SU-DHL-6 (cell line): Measurements from ENCODE around the gene UBR4.

ENCODE experiments used
- H2AFZ ChIP-seq: fragments of 200-600 bp; sonication (generic); 2 replicates; pipeline ENCODE4 v1.6.1; 2014; ENCODE audit warnings: low read depth, mild to moderate bottlenecking, moderate library complexity, mixed read lengths, antibody characterized with exemption, low read length; ENCODE audit not compliant: severe bottlenecking
- H3F3A ChIP-seq: fragments of 200-600 bp; shearing (Covaris generic); 2 replicates; pipeline ENCODE4 v1.6.0; 2016; ENCODE audit warnings: antibody characterized with exemption, mild to moderate bottlenecking; ENCODE audit not compliant: insufficient read depth
- H3K27ac ChIP-seq: fragments of 200-600 bp; sonication (generic); 2 replicates; pipeline ENCODE4 v1.5.1; 2016; ENCODE audit warnings: low read depth, mild to moderate bottlenecking, low read length, moderate library complexity, mixed read lengths
- H3K27me3 ChIP-seq: fragments of 200-600 bp; sonication (generic), shearing (Covaris generic); 2 replicates; pipeline ENCODE4 v1.6.0; 2014; ENCODE audit warnings: mild to moderate bottlenecking, low read length
- H3K36me3 ChIP-seq: fragments of 200-600 bp; sonication (generic); 2 replicates; pipeline ENCODE4 v1.6.1; 2014; ENCODE audit warnings: mild to moderate bottlenecking, low read length, mixed read lengths
- H3K4me2 ChIP-seq: fragments of 300-600, 200-600 bp; shearing (Covaris generic), sonication (generic); 2 replicates; pipeline ENCODE4 v1.6.0; 2014; ENCODE audit warnings: low read length, low read depth, mild to moderate bottlenecking; ENCODE audit not compliant: poor library complexity, severe bottlenecking
- H3K4me3 ChIP-seq: fragments of 200-600 bp; sonication (generic); 2 replicates; pipeline ENCODE4 v1.5.1; 2014; ENCODE audit warnings: antibody characterized with exemption, low read length, mild to moderate bottlenecking, mixed read lengths; ENCODE audit not compliant: insufficient read depth, poor library complexity, severe bottlenecking
- H3K79me2 ChIP-seq: fragments of 200-600 bp; sonication (generic); 2 replicates; pipeline ENCODE4 v1.6.1; 2014; ENCODE audit warnings: mild to moderate bottlenecking, low read length, moderate library complexity; ENCODE audit not compliant: insufficient read depth
- H3K9ac ChIP-seq: fragments of 200-600 bp; sonication (generic); 2 replicates; pipeline ENCODE4 v1.7.0; 2014; ENCODE audit warnings: mild to moderate bottlenecking, low read length
- H3K9me2 ChIP-seq: fragments of 200-600 bp; sonication (generic); replicated peaks from 2 replicates; pipeline ENCODE4 v1.6.1; 2014; ENCODE audit warnings: low read length; ENCODE audit not compliant: insufficient read depth
- H3K9me3 ChIP-seq: fragments of 200-600 bp; sonication (generic); 2 replicates; pipeline ENCODE4 v1.6.1; 2014; ENCODE audit warnings: low read length, mixed read lengths; ENCODE audit not compliant: insufficient read depth
- H4K20me1 ChIP-seq: fragments of 200-600 bp; sonication (generic); 2 replicates; pipeline ENCODE4 v1.6.1; 2014; ENCODE audit warnings: low read depth, mild to moderate bottlenecking, antibody characterized with exemption, low read length, moderate library complexity, mixed read lengths
- CTCF ChIP-seq: fragments of 200-600 bp; sonication (generic); IDR thresholded peaks from one replicate; pipeline ENCODE4 v1.5.1; 2017; ENCODE audit warnings: antibody characterized with exemption, mild to moderate bottlenecking, low read length, moderate library complexity; ENCODE audit not compliant: insufficient read depth, poor library complexity, severe bottlenecking
- EZH2phosphoT487 ChIP-seq: fragments of 200-600 bp; sonication (generic), shearing (Covaris generic); conservative IDR thresholded peaks from 2 replicates; pipeline ENCODE4 v1.6.1; 2018; ENCODE audit warnings: mild to moderate bottlenecking, antibody characterized with exemption, low read length, moderate library complexity, mixed read lengths

The UBR4 gene

GRCh38 chr1:19190468-19190867, 19.6 kb downstream of the UBR4 start:
- Histone ChIP-seq H2AFZ (no peak overlapping the region), H3K9me3 (no peaks in the 10 kb centered on the region), H3K9me2 (no peaks in the 10 kb centered on the region), H3K27me3 (no peaks in the 10 kb centered on the region), H3K79me2 (0 out of 2 replicates have a peak, but pooled peaks cover 3% of the 10 kb centered on the region), H4K20me1 (peaks cover 4% of the 10 kb centered on the region; the same call in 1 of the 2 replicates), H3K9ac (no peak overlapping the region), H3F3A (no peaks in the 10 kb centered on the region), H3K4me3 (no peak overlapping the region), H3K36me3 (peaks cover 43% of the 10 kb centered on the region), H3K4me2 (no peak overlapping the region), H3K27ac (no peak overlapping the region)
- TF ChIP-seq CTCF (no peak), EZH2phosphoT487 (no peak)

- Histone ChIP-seq H3K27me3 (no peaks in the 10 kb centered on the region), H3K4me2 (no peak overlapping the region), H3K9ac (no peak overlapping the region), H2AFZ (no peak overlapping the region), H3K9me2 (no peaks in the 10 kb centered on the region), H3K4me3 (no peak overlapping the region), H3K36me3 (peaks cover 49% of the 10 kb centered on the region), H3K79me2 (0 out of 2 replicates have a peak, but pooled peaks cover 3% of the 10 kb centered on the region), H3K27ac (no peak overlapping the region), H3F3A (0 out of 2 replicates have a peak, but pooled peaks cover 2% of the 10 kb centered on the region), H4K20me1 (0 out of 2 replicates have a peak, but pooled peaks cover 4% of the 10 kb centered on the region), H3K9me3 (no peaks in the 10 kb centered on the region)
- TF ChIP-seq EZH2phosphoT487, result no peak
- TF ChIP-seq CTCF, result no peak
Observed at GRCh38 chr1:19189270-19189669, 20.8 kb downstream of the UBR4 start.

GRCh38 chr1:19187852-19188251, 22.2 kb downstream of the UBR4 start:
- no peak for TF ChIP-seq EZH2phosphoT487
- TF ChIP-seq CTCF, result no peak
- Histone ChIP-seq H3F3A (0 out of 2 replicates have a peak, but pooled peaks cover 2% of the 10 kb centered on the region), H3K9me2 (no peaks in the 10 kb centered on the region), H3K4me2 (no peak overlapping the region), H3K27me3 (no peaks in the 10 kb centered on the region), H3K27ac (no peak overlapping the region), H4K20me1 (no peaks in the 10 kb centered on the region), H3K4me3 (no peak overlapping the region), H3K36me3 (peaks cover 52% of the 10 kb centered on the region), H3K79me2 (0 out of 2 replicates have a peak, but pooled peaks cover 3% of the 10 kb centered on the region), H2AFZ (no peak overlapping the region), H3K9ac (no peak overlapping the region), H3K9me3 (no peaks in the 10 kb centered on the region)

- Histone ChIP-seq H3F3A (0 out of 2 replicates have a peak, but pooled peaks cover 2% of the 10 kb centered on the region), H3K36me3 (peaks cover 50% of the 10 kb centered on the region), H3K4me2 (no peak overlapping the region), H4K20me1 (no peaks in the 10 kb centered on the region), H3K9me3 (no peaks in the 10 kb centered on the region), H3K9ac (no peak overlapping the region), H2AFZ (no peak overlapping the region), H3K79me2 (0 out of 2 replicates have a peak, but pooled peaks cover 3% of the 10 kb centered on the region), H3K27ac (no peak overlapping the region), H3K9me2 (no peaks in the 10 kb centered on the region), H3K27me3 (no peaks in the 10 kb centered on the region), H3K4me3 (no peak overlapping the region)
- TF ChIP-seq CTCF, result no peak
- TF ChIP-seq EZH2phosphoT487, result no peak
Observed at GRCh38 chr1:19186001-19186400, 24.1 kb downstream of the UBR4 start.
